TTC549 (cell line): ENCODE results near the gene MFSD8.
"Not testable (repeated sequence)": the region's sequence is repeated elsewhere in the genome, so short reads cannot be mapped to it uniquely, and the experiment has no call there.

Experiments used
- FAIRE-seq: peaks from 2 replicates; lab custom pipeline; 2012; peaks lifted over from hg19 to GRCh38; lab: Jason Lieb, UNC

Gene MFSD8

DNA sequence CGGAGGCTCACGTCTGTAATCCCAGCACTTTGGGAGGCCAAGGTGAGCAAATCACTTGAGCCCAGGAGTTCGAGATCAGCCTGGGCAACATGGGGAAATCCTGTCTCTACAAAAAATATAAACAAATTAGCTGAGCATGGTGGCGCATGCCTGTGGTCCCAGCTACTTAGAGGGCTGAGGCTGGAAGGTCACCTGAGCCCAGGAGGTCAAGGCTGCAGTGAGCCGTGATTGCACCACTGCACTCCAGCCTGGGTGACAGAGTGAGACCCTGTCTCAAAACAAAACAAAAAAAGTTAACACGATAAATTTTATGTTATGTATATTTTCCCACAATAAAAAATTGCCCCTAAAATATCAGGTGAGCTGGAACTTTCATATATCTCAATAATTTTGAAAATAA, 33.1 kb downstream of the MFSD8 start:
- not testable (repeated sequence) for FAIRE-seq

GRCh38 chr4:127930175-127930574, 34.8 kb downstream of the MFSD8 start:
- no peak for FAIRE-seq

DNA sequence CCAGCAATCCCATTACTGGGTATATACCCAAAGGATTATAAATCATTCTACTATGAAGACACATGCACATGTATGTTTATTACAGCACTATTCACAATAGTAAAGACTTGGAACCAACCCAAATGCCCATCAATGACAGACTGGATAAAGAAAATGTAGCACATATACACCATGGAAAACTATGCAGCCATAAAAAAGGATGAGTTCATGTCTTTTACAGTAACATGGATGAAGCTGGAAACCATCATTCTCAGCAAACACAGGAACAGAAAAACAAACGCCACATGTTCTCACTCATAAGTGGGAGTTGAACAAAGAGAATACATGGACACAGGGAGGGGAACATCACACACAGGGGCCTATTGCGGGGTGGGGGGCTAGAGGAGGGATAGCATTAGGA, 39.3 kb downstream of the MFSD8 start:
- not testable (repeated sequence) for FAIRE-seq

DNA sequence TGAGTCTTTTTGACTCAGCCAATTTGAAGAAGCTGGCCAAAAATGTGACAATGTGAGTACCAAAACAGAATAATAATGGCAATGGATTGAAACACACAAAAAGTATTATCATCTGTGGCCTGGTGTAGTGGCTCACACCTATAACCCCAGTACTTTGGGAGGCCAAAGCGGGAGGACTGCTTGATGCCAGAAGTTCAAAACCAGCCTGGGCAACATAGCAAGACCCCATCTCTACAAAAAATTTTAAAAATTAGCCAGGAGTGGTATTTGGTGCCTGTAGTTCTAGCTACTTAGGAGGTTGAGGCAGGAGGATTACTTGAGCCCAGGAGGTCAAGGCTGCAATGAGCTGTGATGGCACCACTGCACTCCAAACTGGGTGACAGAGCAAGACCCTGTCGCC, 42.7 kb downstream of the MFSD8 start:
- FAIRE-seq, result no peak

DNA sequence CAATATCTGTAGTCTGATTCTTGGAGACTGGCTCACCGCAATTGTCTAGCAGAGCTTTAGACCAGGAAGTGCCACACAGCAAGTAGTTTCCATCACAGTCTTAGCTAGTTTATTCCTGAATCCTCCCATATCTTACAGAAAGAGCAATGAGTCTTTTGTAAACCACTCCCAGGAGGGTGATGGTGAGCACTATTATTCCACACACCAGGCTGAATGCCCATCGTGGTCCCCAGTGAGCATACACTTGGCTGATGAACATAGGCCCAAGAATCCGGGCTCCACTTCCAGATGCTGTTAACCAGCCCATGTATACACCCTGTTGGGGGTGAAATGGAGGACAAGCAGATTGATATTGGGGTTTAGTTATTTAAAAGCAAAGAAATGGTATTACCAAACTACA, 44.5 kb downstream of the MFSD8 start:
- FAIRE-seq, result no peak

- no peak for FAIRE-seq
Observed at GRCh38 chr4:127917151-127917550, 47.8 kb downstream of the MFSD8 start.

- FAIRE-seq, result no peak
Observed at GRCh38 chr4:127916512-127916911, 48.5 kb downstream of the MFSD8 start.

DNA sequence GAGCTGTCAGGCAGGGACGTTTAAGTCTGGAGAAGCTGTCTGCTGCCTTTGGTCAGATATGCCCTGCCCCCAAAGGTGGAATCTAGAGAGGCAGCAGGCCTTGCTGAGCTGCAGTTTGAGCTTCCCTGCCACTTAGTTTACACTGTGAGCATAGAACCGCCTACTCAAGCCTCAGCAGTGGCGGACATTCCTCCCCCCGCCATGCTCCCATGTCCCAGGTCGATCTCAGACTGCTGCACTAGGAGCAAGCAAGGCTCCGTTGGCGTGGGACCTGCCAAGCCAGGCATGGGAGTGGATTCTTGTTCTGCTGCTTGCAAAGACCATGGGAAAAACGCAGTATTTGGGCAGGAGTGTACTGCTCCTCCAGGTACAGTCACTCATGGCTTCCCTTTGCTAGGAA, 59.9 kb downstream of the MFSD8 start:
- no peak for FAIRE-seq

DNA sequence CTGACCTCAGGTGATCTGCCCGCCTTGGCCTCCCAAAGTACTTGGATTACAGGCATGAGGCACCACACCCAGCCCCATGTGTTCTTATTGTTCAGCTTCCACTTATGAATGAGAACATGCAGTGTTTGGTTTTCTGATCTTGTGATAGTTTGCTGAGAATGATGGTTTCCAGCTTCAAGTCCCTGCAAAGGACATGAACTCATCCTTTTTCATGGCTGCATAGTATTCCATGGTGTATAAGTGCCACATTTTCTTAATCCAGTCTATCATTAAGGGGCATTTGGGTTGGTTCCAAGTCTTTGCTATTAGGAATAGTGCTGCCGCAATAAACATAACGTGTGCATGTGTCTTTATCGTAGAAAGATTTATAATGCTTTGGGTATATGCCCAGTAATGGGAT, 65.3 kb downstream of the MFSD8 start:
- FAIRE-seq, result not testable (repeated sequence)

DNA sequence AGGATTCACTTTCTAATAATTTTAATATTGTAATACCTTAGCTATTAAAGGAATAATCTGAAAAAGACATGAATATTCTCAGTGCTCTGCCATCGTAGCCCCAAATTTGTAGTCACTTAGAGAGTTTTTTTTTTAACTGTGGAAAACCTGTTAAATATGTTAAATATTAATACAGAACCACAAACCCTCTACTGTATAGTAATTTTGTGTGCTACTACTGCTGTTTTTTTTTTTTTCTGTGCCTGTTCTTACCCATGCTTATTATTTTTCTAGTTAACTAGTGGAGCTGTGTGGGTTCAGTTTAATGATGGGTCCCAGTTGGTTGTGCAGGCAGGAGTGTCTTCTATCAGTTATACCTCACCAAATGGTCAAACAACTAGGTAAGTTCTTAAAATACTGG, 68.4 kb downstream of the MFSD8 start:
- FAIRE-seq, result no peak

DNA sequence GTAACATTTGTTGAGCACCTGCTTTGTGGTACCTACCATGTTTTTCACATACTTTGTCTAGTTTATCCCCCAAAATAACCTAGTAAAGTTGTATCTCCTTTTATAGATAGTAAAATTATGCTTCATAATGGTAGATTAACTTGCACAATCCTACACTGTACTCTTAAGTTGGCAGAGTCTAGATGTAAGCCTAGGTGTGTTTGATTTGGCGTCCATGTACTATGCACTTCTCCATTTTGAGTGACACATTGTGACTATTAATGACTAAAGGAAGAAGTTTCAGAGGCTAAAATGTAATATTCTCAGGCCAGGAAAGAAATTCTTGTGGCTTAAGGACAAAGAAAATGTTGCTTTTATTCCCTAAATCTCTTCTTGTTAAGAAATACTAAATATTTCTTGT, 68.9 kb downstream of the MFSD8 start:
- no peak for FAIRE-seq

DNA sequence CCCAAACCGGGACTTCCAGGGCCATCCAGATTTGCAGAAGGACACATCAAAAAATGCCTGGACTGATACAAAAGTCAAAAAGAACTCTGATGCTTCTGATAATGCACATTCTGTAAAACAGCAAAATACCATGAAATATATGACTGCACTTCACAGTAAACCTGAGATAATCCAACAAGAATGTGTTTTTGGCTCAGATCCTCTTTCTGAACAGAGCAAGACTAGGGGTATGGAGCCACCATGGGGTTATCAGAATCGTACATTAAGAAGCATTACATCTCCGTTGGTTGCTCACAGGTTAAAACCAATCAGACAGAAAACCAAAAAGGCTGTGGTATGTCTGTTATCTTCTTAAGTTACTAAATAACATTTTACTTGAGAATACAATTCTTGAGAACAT, 75.1 kb downstream of the MFSD8 start:
- no peak for FAIRE-seq

- FAIRE-seq, result no peak
Observed at GRCh38 chr4:127888559-127888958, 76.4 kb downstream of the MFSD8 start.

- FAIRE-seq, result no peak
Observed at GRCh38 chr4:127881563-127881864, 83.5 kb downstream of the MFSD8 start.

DNA sequence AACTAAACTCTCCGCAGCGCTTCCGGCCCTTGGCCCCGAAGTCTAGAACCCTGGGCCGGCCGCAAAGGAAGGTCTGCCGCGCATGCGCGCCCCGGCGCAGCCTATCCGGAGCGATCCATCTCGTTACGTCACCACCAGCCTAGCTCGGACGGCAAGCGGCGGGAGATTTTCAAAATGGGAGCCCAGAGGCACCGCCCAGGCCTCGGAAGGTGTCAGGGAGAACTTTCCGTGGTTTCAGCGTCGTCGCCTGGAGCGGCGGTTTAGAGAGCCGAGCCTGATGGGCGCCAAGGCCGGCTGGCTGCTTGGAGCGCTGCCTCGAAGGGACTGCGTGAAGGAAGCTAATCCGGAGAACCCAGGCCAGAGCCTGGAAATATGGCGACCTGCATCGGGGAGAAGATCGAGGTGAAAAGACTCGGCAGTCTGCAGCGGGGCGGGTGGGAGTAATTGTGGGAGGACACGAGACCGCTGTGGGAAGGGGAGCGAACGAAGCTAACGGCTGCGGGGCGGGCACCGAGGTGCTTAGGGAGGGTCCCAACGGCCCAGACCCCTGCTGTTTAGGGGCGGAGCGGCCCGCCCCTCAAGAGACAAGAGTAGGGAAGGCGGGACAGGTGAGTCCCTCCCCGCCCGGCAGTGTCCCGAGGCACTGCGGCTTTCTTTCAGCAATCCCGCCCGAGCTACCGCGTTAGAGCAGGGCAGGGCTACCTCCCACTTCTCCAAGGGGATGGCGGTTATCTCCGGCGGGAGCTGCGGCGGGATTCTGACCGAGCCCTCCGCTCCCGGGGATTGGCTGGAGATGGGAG, 84.0 kb downstream of the MFSD8 start, which contains the start of gene PLK4:
Gene PLK4 (plus strand): TSS at position 131 of the 800 bp plus-strand sequence. CDS start 242 bp downstream, at position 373.
- FAIRE-seq, result peak; percentile 60

GRCh38 chr4:127875791-127876190, 89.2 kb downstream of the MFSD8 start:
- FAIRE-seq, result no peak

GRCh38 chr4:127870688-127871087, 94.3 kb downstream of the MFSD8 start:
- FAIRE-seq, result no peak

- FAIRE-seq, result no peak
Observed at GRCh38 chr4:127870281-127870680, 94.7 kb downstream of the MFSD8 start.

- no peak for FAIRE-seq
Observed at GRCh38 chr4:127868196-127868595, 96.8 kb downstream of the MFSD8 start.
